ENCODE results near the gene DEFB118.
"Not testable (repeated sequence)": the region's sequence is repeated elsewhere in the genome, so short reads cannot be mapped to it uniquely, and the experiment has no call there.

Gene DEFB118

GRCh38 chr20:31368301-31368700 lies at the start of gene DEFB118:
DEFB118 (plus strand) TSS chr20:31368601; CDS start chr20:31368651, 50 bp downstream.
- no peak for DNase-seq (ENCODE audit: low spot score)

GRCh38 chr20:31322504-31322903 lies 45.9 kb upstream of the DEFB118 start:
- no peak for DNase-seq (ENCODE audit: low spot score)

- DNase-seq (ENCODE audit: low spot score): no peak
Measured at GRCh38 chr20:31330893-31331292, 37.5 kb upstream of the DEFB118 start.

- DNase-seq (ENCODE audit: low spot score): no peak
Measured at GRCh38 chr20:31341470-31341869, 26.9 kb upstream of the DEFB118 start.

- DNase-seq (ENCODE audit: low spot score): no peak
Measured at GRCh38 chr20:31355981-31356380, 12.4 kb upstream of the DEFB118 start.

- no peak for DNase-seq (ENCODE audit: low spot score)
Measured at GRCh38 chr20:31363295-31363694, 5.1 kb upstream of the DEFB118 start.

- DNase-seq (ENCODE audit: low spot score): not testable (repeated sequence)
Measured at GRCh38 chr20:31364272-31364671, 4.1 kb upstream of the DEFB118 start.

- DNase-seq (ENCODE audit: low spot score): no peak
Measured at GRCh38 chr20:31374346-31374745, 5.9 kb downstream of the DEFB118 start.

GRCh38 chr20:31390490-31390889 lies 22.1 kb downstream of the DEFB118 start, which contains the start of gene DEFB119:
DEFB119 (minus strand) TSS chr20:31390590; CDS start chr20:31390483, 107 bp downstream.
- DNase-seq (ENCODE audit: low spot score): no peak

- no peak for DNase-seq (ENCODE audit: low spot score)
Measured at GRCh38 chr20:31392836-31393235, 24.4 kb downstream of the DEFB118 start.

GRCh38 chr20:31394900-31395299 lies 26.5 kb downstream of the DEFB118 start:
- no peak for DNase-seq (ENCODE audit: low spot score)

- no peak for DNase-seq (ENCODE audit: low spot score)
Measured at GRCh38 chr20:31403886-31404285, 35.5 kb downstream of the DEFB118 start.

- no peak for DNase-seq (ENCODE audit: low spot score)
Measured at GRCh38 chr20:31406115-31406514, 37.7 kb downstream of the DEFB118 start, which contains the start of gene DEFB121. DEFB121 (minus strand) TSS chr20:31406215; CDS start chr20:31406152, 63 bp downstream.

GRCh38 chr20:31410011-31410410 lies 41.6 kb downstream of the DEFB118 start:
- DNase-seq (ENCODE audit: low spot score): no peak

GRCh38 chr20:31414381-31414780 lies 46.0 kb downstream of the DEFB118 start:
- no peak for DNase-seq (ENCODE audit: low spot score)

- no peak for DNase-seq (ENCODE audit: low spot score)
Measured at GRCh38 chr20:31415653-31416052, 47.3 kb downstream of the DEFB118 start.

- DNase-seq (ENCODE audit: low spot score): no peak
Measured at GRCh38 chr20:31418307-31418706, 49.9 kb downstream of the DEFB118 start.

All from activated CD4-positive, alpha-beta T cell treated with anti-CD3 and anti-CD28 coated beads, Interleukin-2, Interleukin-4, amounts not matched to agents 100 ng/mL and 50 ng/mL, durations not matched to agents 16 hours and 8 hours (primary cell).